ENCODE data around the gene DLST. TPM values are rescaled to one million over a fixed set of nuclear protein-coding genes. Genes with fewer than 3 reads are reported as not detected.

DLST gene
- polyA plus RNA-seq (2011; rRNA removed) (148 and 150 TPM in 2 replicates), polyA minus RNA-seq (2011; rRNA and poly(A)+ RNA removed) (92.0 and 108 TPM in 2 replicates)

GRCh38 chr14:74881431-74882102 lies at the start of gene DLST:
Gene DLST, plus strand, starts transcription at chr14:74881916. Its CDS starts 38 bp downstream, at chr14:74881954.
- ChIA-PET CTCF (interaction anchor here (0.5 to 11.3 kb wide), 5 partner anchors 20 to 269 kb away, joined by 3 to 173 read pairs (median 5); no protein-coding TSS in a partner anchor), POLR2A (interaction anchor here (0.7 kb wide), 2 partner anchors 20 to 118 kb away, joined by 3 to 11 read pairs; partner anchors contain the start of gene YLPM1)
- peak within 1 kb of the TSS; percentile 86 for H3K4me3 ChIP-seq (ENCODE audit: low read depth, low read length)
- DNase-seq (ENCODE audit: low read depth, low spot score), result peak; percentile 66
- H3K9me3 ChIP-seq (ENCODE audit: control insufficient read depth, insufficient read depth, low read length), result no peaks in the 10 kb centered on the region
- peak within 1 kb of the TSS; percentile 85 for H3K27ac ChIP-seq (ENCODE audit: low read depth, low read length)
- H3K27me3 ChIP-seq (ENCODE audit: control insufficient read depth, insufficient read depth, low read length), result no peaks in the 10 kb centered on the region
- no peak for TF ChIP-seq CTCF (IDR thresholded peaks at IDR 0.05; ENCODE audit: low read depth, low read length)

GRCh38 chr14:74832849-74833248 lies 48.9 kb upstream of the DLST start:
- Histone ChIP-seq H3K9me3 (ENCODE audit: control insufficient read depth, insufficient read depth, low read length) (no peaks in the 10 kb centered on the region), H3K27ac (ENCODE audit: low read depth, low read length) (no peak overlapping the region), H3K27me3 (ENCODE audit: control insufficient read depth, insufficient read depth, low read length) (no peaks in the 10 kb centered on the region), H3K4me3 (ENCODE audit: low read depth, low read length) (no peak overlapping the region)
- CTCF ChIA-PET, result no interaction called here
- POLR2A ChIA-PET, result no interaction called here
- no peak for TF ChIP-seq CTCF (IDR thresholded peaks at IDR 0.05; ENCODE audit: low read depth, low read length)
- DNase-seq (ENCODE audit: low read depth, low spot score), result no peak

GRCh38 chr14:74834692-74835392 lies 46.9 kb upstream of the DLST start:
- CTCF ChIA-PET, result interaction anchor here (2.4 to 3.5 kb wide), 2 partner anchors 26 to 223 kb away, joined by 8 to 22 read pairs; partner anchors contain the start of gene LTBP2
- H3K27ac ChIP-seq (ENCODE audit: low read depth, low read length), result peak overlapping the region; percentile 62

GRCh38 chr14:74835645-74836250 lies 46.0 kb upstream of the DLST start:
- POLR2A ChIA-PET, result interaction anchor here (1.2 to 1.6 kb wide), 2 partner anchors 11 to 72 kb away, joined by 3 to 4 read pairs; partner anchors contain the start of gene YLPM1
- no peak overlapping the region for H3K27ac ChIP-seq (ENCODE audit: low read depth, low read length)

More at GRCh38 chr14:74834692-74835392, 46.9 kb upstream of the DLST start:
- no peaks in the 10 kb centered on the region for H3K27me3 ChIP-seq (ENCODE audit: control insufficient read depth, insufficient read depth, low read length)
- DNase-seq (ENCODE audit: low read depth, low spot score), result no peak
- H3K9me3 ChIP-seq (ENCODE audit: control insufficient read depth, insufficient read depth, low read length), result no peaks in the 10 kb centered on the region
- POLR2A ChIA-PET, result interaction anchor here (1.2 to 1.6 kb wide), 2 partner anchors 12 to 72 kb away, joined by 3 to 4 read pairs; partner anchors contain the start of gene YLPM1
- TF ChIP-seq CTCF (IDR thresholded peaks at IDR 0.05; ENCODE audit: low read depth, low read length), result no peak
- no peak overlapping the region for H3K4me3 ChIP-seq (ENCODE audit: low read depth, low read length)

More at GRCh38 chr14:74835645-74836250, 46.0 kb upstream of the DLST start:
- CTCF ChIA-PET, result interaction anchor here (2.4 to 3.5 kb wide), 2 partner anchors 25 to 223 kb away, joined by 8 to 22 read pairs; partner anchors contain the start of gene LTBP2
- no peak for DNase-seq (ENCODE audit: low read depth, low spot score)
- Histone ChIP-seq H3K4me3 (ENCODE audit: low read depth, low read length) (no peak overlapping the region), H3K27me3 (ENCODE audit: control insufficient read depth, insufficient read depth, low read length) (no peaks in the 10 kb centered on the region), H3K9me3 (ENCODE audit: control insufficient read depth, insufficient read depth, low read length) (no peaks in the 10 kb centered on the region)
- TF ChIP-seq CTCF (IDR thresholded peaks at IDR 0.05; ENCODE audit: low read depth, low read length), result no peak

Data from AG04450 (cell line).